Panc1 (cell line): ENCODE measurements around the gene ANXA3.

Experiments
- CTCF ChIP-seq: fragments of 450-650 bp; IDR thresholded peaks from 2 replicates; pipeline ENCODE4 v1.5.1; 2017; ENCODE audit warnings: mild to moderate bottlenecking
- POLR2AphosphoS5 ChIP-seq: IDR thresholded peaks from 2 replicates; pipeline ENCODE4 v1.6.1; 2012; ENCODE audit warnings: mild to moderate bottlenecking, low read depth, low read length, moderate library complexity
- REST ChIP-seq, 2 experiments: IDR thresholded peaks; 2 replicates each; pipeline ENCODE4 v1.6.1; 2011 to 2012; ENCODE audit warnings: low read depth in 2 of 2, control low read depth in 1 of 2, low read length in 1 of 2, mild to moderate bottlenecking in 1 of 2, moderate library complexity in 1 of 2; ENCODE audit not compliant: insufficient read depth in 1 of 2
- SIN3A ChIP-seq: IDR thresholded peaks from 2 replicates; pipeline ENCODE4 v1.6.1; 2012; ENCODE audit warnings: low read depth, mild to moderate bottlenecking, low read length, moderate library complexity, borderline replicate concordance; ENCODE audit not compliant: insufficient read depth
- TCF7L2 ChIP-seq: IDR thresholded peaks from 2 replicates; pipeline ENCODE4 v1.6.1; 2011; ENCODE audit warnings: mild to moderate bottlenecking, low read depth, low read length, inconsistent platforms

- TF ChIP-seq CTCF (no peak), REST (IDR thresholded peaks at IDR 0.05; ENCODE audit: insufficient read depth in 1 of 2, low read depth in 2 of 2, low read length in 1 of 2) (no peak), POLR2AphosphoS5 (no peak), SIN3A (no peak), TCF7L2 (no peak)
These were observed 70.8 kb downstream of the ANXA3 start for GRCh38 chr4:78622253-78622979.
